H1 (cell line): ENCODE measurements around the gene EPB41L5. TPM values are rescaled to one million over a fixed set of nuclear protein-coding genes. Genes with fewer than 3 reads are reported as not detected.

Source experiments
- CTCF ChIA-PET: fragments of 300-600 bp; sonication (Branson Sonifier 250); formaldehyde crosslinking; loops from one replicate; lab custom pipeline; 2021; ENCODE audit not compliant: partially characterized antibody; lab: Charles Lee
- POLR2A ChIA-PET: fragments of 300-600 bp; sonication (Branson Sonifier 250); formaldehyde crosslinking; loops from one replicate; lab custom pipeline; 2021; ENCODE audit warnings: inconsistent platforms; ENCODE audit not compliant: partially characterized antibody; lab: Charles Lee
- DNase-seq, 2 experiments: peaks; one replicate each; pipeline versions ENCODE4 v3.0.0 to v3.0.0-alpha.2; 2010 to 2022; ENCODE audit warnings: low spot score in 2 of 2, low read depth in 1 of 2, mixed read lengths in 1 of 2
- FAIRE-seq: peaks from 2 replicates; lab custom pipeline; 2011; peaks lifted over from hg19 to GRCh38; lab: Jason Lieb, UNC
- H2AFZ ChIP-seq: 2 replicates; pipeline ENCODE4 v1.8.1; 2012; ENCODE audit warnings: low read length, inconsistent platforms
- H2AK5ac ChIP-seq: 2 replicates; pipeline ENCODE4 v1.6.1; 2013; ENCODE audit warnings: low read depth, low read length
- H2BK120ac ChIP-seq: replicated peaks from 2 replicates; pipeline ENCODE3; 2013; ENCODE audit warnings: low read depth, low read length, inconsistent platforms
- H2BK12ac ChIP-seq: 2 replicates; pipeline ENCODE4 v1.6.1; 2013; ENCODE audit warnings: low read depth, low read length
- H2BK15ac ChIP-seq: 2 replicates; pipeline ENCODE4 v1.6.1; 2013; ENCODE audit warnings: low read length
- H2BK20ac ChIP-seq: 2 replicates; pipeline ENCODE4 v1.6.1; 2013; ENCODE audit warnings: low read length
- H2BK5ac ChIP-seq: 2 replicates; pipeline ENCODE4 v1.6.1; 2013; ENCODE audit warnings: low read depth, low read length
- H3K14ac ChIP-seq: 2 replicates; pipeline ENCODE4 v1.6.1; 2013; ENCODE audit warnings: inconsistent platforms; ENCODE audit not compliant: insufficient read length
- H3K18ac ChIP-seq: 2 replicates; pipeline ENCODE4 v1.6.1; 2013; ENCODE audit warnings: low read length; ENCODE audit errors: extremely low read depth
- H3K23ac ChIP-seq: 2 replicates; pipeline ENCODE4 v1.6.1; 2013; ENCODE audit warnings: inconsistent platforms; ENCODE audit not compliant: insufficient read length
- H3K23me2 ChIP-seq: 2 replicates; pipeline ENCODE4 v1.6.1; 2013; ENCODE audit warnings: low read depth, low read length
- H3K27ac ChIP-seq: 2 replicates; pipeline ENCODE4 v1.6.1; 2011; ENCODE audit warnings: low read depth, low read length, inconsistent platforms
- H3K27me3 ChIP-seq, 4 experiments: replicated peaks in 1 of 4; 1 replicate in 1 of 4; 2 replicates in 3 of 4; pipeline versions ENCODE4 v1.6.1 to v1.8.1; 2011 to 2013; ENCODE audit warnings: low read length in 3 of 4, mild to moderate bottlenecking in 3 of 4, inconsistent platforms in 2 of 4, mixed read lengths in 2 of 4, moderate library complexity in 1 of 4; ENCODE audit not compliant: control insufficient read depth in 3 of 4, insufficient read depth in 3 of 4; ENCODE audit errors: extremely low read depth in 1 of 4
- H3K36me3 ChIP-seq, 4 experiments: 2 replicates each; pipeline versions ENCODE4 v1.6.1 to v1.8.1; 2011 to 2013; ENCODE audit warnings: mild to moderate bottlenecking in 4 of 4, low read length in 3 of 4, moderate library complexity in 2 of 4, control low read depth in 1 of 4, inconsistent platforms in 1 of 4; ENCODE audit not compliant: insufficient read depth in 4 of 4, control insufficient read depth in 2 of 4
- H3K4ac ChIP-seq: replicated peaks from 2 replicates; pipeline ENCODE3; 2013; ENCODE audit warnings: low read length, low read depth, mixed read lengths, inconsistent platforms; ENCODE audit not compliant: insufficient read length
- H3K4me1 ChIP-seq, 4 experiments: replicated peaks in 1 of 4; 1 replicate in 1 of 4; 2 replicates in 3 of 4; pipeline versions ENCODE4 v1.6.1 to v1.8.1; 2011 to 2013; ENCODE audit warnings: low read length in 3 of 4, inconsistent platforms in 2 of 4, mixed read lengths in 1 of 4; ENCODE audit not compliant: insufficient read depth in 4 of 4, control insufficient read depth in 3 of 4
- H3K4me2 ChIP-seq, 2 experiments: 2 replicates each; pipeline versions ENCODE4 v1.6.1 to v1.8.1; 2011 to 2013; ENCODE audit warnings: low read depth in 2 of 2, low read length in 2 of 2, control low read depth in 1 of 2, inconsistent platforms in 1 of 2, mild to moderate bottlenecking in 1 of 2; ENCODE audit not compliant: insufficient read depth in 1 of 2
- H3K4me3 ChIP-seq, 4 experiments: fragments of 200-600, 300-600 bp in 1 of 4; sonication (generic), shearing (Covaris generic), sonication (Bioruptor Twin) in 1 of 4; 2 replicates each; pipeline versions ENCODE4 v1.5.1 to v1.8.1; 2011 to 2016; ENCODE audit warnings: low read length in 4 of 4, low read depth in 3 of 4, control low read depth in 2 of 4, inconsistent platforms in 2 of 4, mild to moderate bottlenecking in 2 of 4, mixed read lengths in 1 of 4, moderate library complexity in 1 of 4; ENCODE audit not compliant: insufficient read depth in 2 of 4; ENCODE audit errors: extremely low read depth in 1 of 4
- H3K56ac ChIP-seq: replicated peaks from 2 replicates; pipeline ENCODE3; 2013; ENCODE audit warnings: low read depth, mild to moderate bottlenecking, mixed read lengths, low read length, inconsistent platforms; ENCODE audit not compliant: insufficient read length
- H3K79me1 ChIP-seq: 2 replicates; pipeline ENCODE4 v1.6.1; 2013; ENCODE audit warnings: low read depth, low read length, control low read depth
- H3K79me2 ChIP-seq, 2 experiments: 2 replicates each; pipeline versions ENCODE4 v1.6.1 to v1.8.1; 2012 to 2013; ENCODE audit warnings: low read length in 2 of 2, mild to moderate bottlenecking in 2 of 2, inconsistent platforms in 1 of 2; ENCODE audit not compliant: insufficient read depth in 2 of 2, control insufficient read depth in 1 of 2
- H3K9ac ChIP-seq, 4 experiments: replicated peaks in 1 of 4; 1 replicate in 1 of 4; 2 replicates in 3 of 4; pipeline versions ENCODE4 v1.6.1 to v1.8.1; 2011 to 2013; ENCODE audit warnings: low read depth in 3 of 4, low read length in 3 of 4, control low read depth in 2 of 4, mild to moderate bottlenecking in 2 of 4, moderate library complexity in 2 of 4, inconsistent platforms in 1 of 4; ENCODE audit errors: extremely low read depth in 1 of 4
- H3K9me3 ChIP-seq, 2 experiments: 2 replicates each; pipeline versions ENCODE4 v1.6.1 to v1.8.1; 2012 to 2013; ENCODE audit warnings: mild to moderate bottlenecking in 2 of 2, moderate library complexity in 2 of 2, control low read depth in 1 of 2, inconsistent platforms in 1 of 2, low read depth in 1 of 2, low read length in 1 of 2, mixed read lengths in 1 of 2; ENCODE audit not compliant: insufficient read depth in 2 of 2
- H4K20me1 ChIP-seq, 2 experiments: replicated peaks in 1 of 2; 2 replicates each; pipeline versions ENCODE3 to v1.8.1; 2011 to 2013; ENCODE audit warnings: inconsistent platforms in 2 of 2, low read length in 2 of 2, mild to moderate bottlenecking in 1 of 2; ENCODE audit not compliant: insufficient read depth in 2 of 2, control insufficient read depth in 1 of 2
- H4K5ac ChIP-seq: 2 replicates; pipeline ENCODE4 v1.6.1; 2013; ENCODE audit warnings: low read length, low read depth, mixed read lengths, inconsistent platforms; ENCODE audit not compliant: insufficient read length
- H4K8ac ChIP-seq: 2 replicates; pipeline ENCODE4 v1.8.0; 2013; ENCODE audit warnings: mild to moderate bottlenecking, moderate library complexity, low read length, inconsistent platforms; ENCODE audit not compliant: insufficient read depth; ENCODE audit errors: extremely low read depth
- H4K91ac ChIP-seq: replicated peaks from 2 replicates; pipeline ENCODE3; 2013; ENCODE audit warnings: low read length, mixed read lengths, inconsistent platforms; ENCODE audit not compliant: insufficient read length
- CREB1 ChIP-seq: IDR thresholded peaks from 2 replicates; pipeline ENCODE4 v1.6.1; 2012; ENCODE audit warnings: inconsistent platforms
- CTCF ChIP-seq, 3 experiments: IDR thresholded peaks; 1 replicate in 2 of 3; 2 replicates in 1 of 3; pipeline versions ENCODE4 v1.5.1 to v1.6.1; 2011; ENCODE audit warnings: low read length in 3 of 3, mild to moderate bottlenecking in 3 of 3, inconsistent platforms in 2 of 3, low read depth in 1 of 3, moderate library complexity in 1 of 3; ENCODE audit not compliant: insufficient read depth in 1 of 3; ENCODE audit errors: control extremely low read depth in 1 of 3
- EZH2 ChIP-seq: fragments of 200-600 bp; sonication (generic); IDR thresholded peaks from 2 replicates; pipeline ENCODE4 v1.7.1; 2012; ENCODE audit warnings: low read depth, mild to moderate bottlenecking, moderate library complexity, low read length, inconsistent platforms; ENCODE audit not compliant: severe bottlenecking
- PHF8 ChIP-seq: fragments of 200-600 bp; sonication (generic); conservative IDR thresholded peaks from 2 replicates; pipeline ENCODE4 v1.7.1; 2012; ENCODE audit warnings: low read depth, mild to moderate bottlenecking, inconsistent platforms, low read length, moderate library complexity
- POLR2A ChIP-seq, 2 experiments: IDR thresholded peaks; 1 replicate in 1 of 2; 2 replicates in 1 of 2; pipeline ENCODE4 v1.6.1; 2011; ENCODE audit warnings: low read depth in 2 of 2, low read length in 2 of 2, mild to moderate bottlenecking in 2 of 2; ENCODE audit errors: control extremely low read depth in 1 of 2
- POLR2AphosphoS5 ChIP-seq: IDR thresholded peaks from 2 replicates; pipeline ENCODE4 v1.6.1; 2011; ENCODE audit warnings: low read depth, low read length
- RAD21 ChIP-seq, 2 experiments: IDR thresholded peaks in 1 of 2; conservative IDR thresholded peaks in 1 of 2; 2 replicates each; pipeline ENCODE4 v1.6.1; 2011; ENCODE audit warnings: low read depth in 2 of 2, low read length in 2 of 2, improper control_type of control experiment in 1 of 2, inconsistent platforms in 1 of 2, mild to moderate bottlenecking in 1 of 2, moderate library complexity in 1 of 2
- RFX5 ChIP-seq: IDR thresholded peaks from 2 replicates; pipeline ENCODE4 v1.6.1; 2011; ENCODE audit warnings: low read depth, low read length, improper control_type of control experiment, borderline replicate concordance
- SIRT6 ChIP-seq: IDR thresholded peaks from one replicate; pipeline ENCODE4 v1.7.1; 2012; ENCODE audit warnings: low read length, inconsistent platforms
- TAF1 ChIP-seq: IDR thresholded peaks from 2 replicates; pipeline ENCODE4 v1.6.1; 2011; ENCODE audit warnings: mild to moderate bottlenecking, low read depth, low read length
- TEAD4 ChIP-seq: IDR thresholded peaks from 2 replicates; pipeline ENCODE4 v1.6.1; 2012; ENCODE audit warnings: low read depth, low read length, inconsistent platforms, mixed read lengths
- ZNF274 ChIP-seq: IDR thresholded peaks from 2 replicates; pipeline ENCODE4 v1.7.0; 2012; ENCODE audit warnings: low read length, borderline replicate concordance; ENCODE audit errors: extremely low read depth
- WGBS, 2 experiments: shearing (Covaris generic) in 1 of 2; methylation state at CpG; one replicate each; pipeline versions ENCODE4 v1.1.6 to v1.1.7; 2013 to 2015; ENCODE audit warnings: low lambda C conversion rate in 2 of 2, mixed read lengths in 2 of 2, inconsistent platforms in 1 of 2, low coverage in 1 of 2, missing lambda C conversion rate in 1 of 2; ENCODE audit not compliant: insufficient replicate concordance in 2 of 2, insufficient coverage in 1 of 2, insufficient read length in 1 of 2; ENCODE audit errors: extremely low coverage in 1 of 2, missing lambda C conversion rate in 1 of 2; 5-methylcytosine and 5-hydroxymethylcytosine counted together
- polyA plus RNA-seq, 7 experiments: library from polyadenylated mRNA; depleted of rRNA in 3 of 7; stranded (reverse) in 5 of 7; unstranded in 2 of 7; fragments of >200 nt in 5 of 7; fragments of 200-250 nt in 2 of 7; gene quantifications; 1 replicate in 5 of 7; 2 replicates in 1 of 7; 4 replicates in 1 of 7; pipeline versions ENCODE4 v1.2.1 to v1.2.3, GENCODE V29; 2011 to 2013; ENCODE audit warnings: missing spikeins in 2 of 7, mixed read lengths in 2 of 7
- total RNA-seq: library from RNA; stranded (reverse); fragmentation: NEBNext Ultra II Directional; extraction: Animal tissue kit (Norgen Biotek cat#: 25700); gene quantifications from 2 replicates; pipeline ENCODE4 v1.2.1, GENCODE V29; 2021

Gene EPB41L5
- total and polyA plus RNA-seq, 2 of the 8 experiments (the other 6 are each of a cell fraction or from before 2014, with no cell fraction given): 13.5 to 32.3 TPM

- WGBS, 2 experiments: 100% methylated on average over 1 of the region's 1 CpG; no CpG with 5 or more reads in 1 of the 2 experiments
- ChIA-PET POLR2A (no interaction called here), CTCF (interaction anchor here (1.5 kb wide), 1 partner anchor 10 kb away, joined by 4 read pairs; no protein-coding TSS in a partner anchor)
- no peak overlapping the region for H2BK5ac ChIP-seq
- no peak overlapping the region for H4K8ac ChIP-seq
- no peak for FAIRE-seq
- H3K23me2 ChIP-seq: no peaks in the 10 kb centered on the region
- no peaks in the 10 kb centered on the region; a peak in 1 of 4 replicates for H3K9me3 ChIP-seq
- no peaks in the 10 kb centered on the region for H3K79me2 ChIP-seq
- no peaks in the 10 kb centered on the region; the same call in 1 of the 2 replicates for H3K79me1 ChIP-seq
- no peak overlapping the region for H4K91ac ChIP-seq
- H3K4ac ChIP-seq: no peak overlapping the region
- no peak for DNase-seq
- H2BK120ac ChIP-seq: no peak overlapping the region
- no peak overlapping the region for H3K27ac ChIP-seq
- no peak overlapping the region for H2AFZ ChIP-seq
- TF ChIP-seq POLR2AphosphoS5 (no peak), TEAD4 (no peak), TAF1 (no peak), RAD21 (IDR thresholded peaks at IDR 0.05 in 1 of 2, conservative IDR thresholded peaks at IDR 0.05 in 1 of 2; ENCODE audit: low read depth in 2 of 2, low read length in 2 of 2) (no peak), POLR2A (IDR thresholded peaks at IDR 0.05; ENCODE audit: control extremely low read depth in 1 of 2, low read depth in 2 of 2, low read length in 2 of 2) (no peak), ZNF274 (no peak), CTCF (IDR thresholded peaks at IDR 0.05; ENCODE audit: control extremely low read depth in 1 of 3, insufficient read depth in 1 of 3, low read depth in 1 of 3, low read length in 3 of 3) (no peak), CREB1 (no peak), RFX5 (no peak), PHF8 (no peak), EZH2 (no peak), SIRT6 (no peak)
- H3K4me2 ChIP-seq: no peak overlapping the region
- no peaks in the 10 kb centered on the region for H3K27me3 ChIP-seq
- no peak overlapping the region for H4K5ac ChIP-seq
- H2BK15ac ChIP-seq: no peak overlapping the region
- no peak overlapping the region for H3K23ac ChIP-seq
- no peak overlapping the region for H3K56ac ChIP-seq
- no peak overlapping the region for H2AK5ac ChIP-seq
- H3K14ac ChIP-seq: no peak overlapping the region
- H4K20me1 ChIP-seq: no peaks in the 10 kb centered on the region
- H3K36me3 ChIP-seq: no peaks in the 10 kb centered on the region
- no peak overlapping the region for H3K4me3 ChIP-seq
- H3K18ac ChIP-seq: no peak overlapping the region
- H2BK12ac ChIP-seq: no peak overlapping the region
- H2BK20ac ChIP-seq: no peak overlapping the region
- no peak overlapping the region for H3K9ac ChIP-seq
- no peaks in the 10 kb centered on the region for H3K4me1 ChIP-seq
Measured at GRCh38 chr2:120001471-120001870, 11.4 kb upstream of the EPB41L5 start.
